Keratinocyte (primary cell): ENCODE results near the gene SCN8A. TPM values are rescaled to one million over a fixed set of nuclear protein-coding genes. Genes with fewer than 3 reads are reported as not detected.

Experiments
- DNase-seq: peaks from one replicate; pipeline ENCODE4 v3.0.0-alpha.2; 2011; ENCODE audit warnings: low read depth, missing footprints, low spot score
- FAIRE-seq: peaks from 2 replicates; lab custom pipeline; 2011; peaks lifted over from hg19 to GRCh38; lab: Jason Lieb, UNC
- H2AFZ ChIP-seq: 2 replicates; pipeline ENCODE4 v1.6.0; 2012; ENCODE audit warnings: low read length, control low read depth, inconsistent platforms; ENCODE audit not compliant: control insufficient read depth
- H3K27ac ChIP-seq: 2 replicates; pipeline ENCODE4 v1.5.1; 2011; ENCODE audit warnings: low read length; ENCODE audit not compliant: control insufficient read depth, insufficient read depth
- H3K27me3 ChIP-seq: 3 replicates; pipeline ENCODE4 v1.6.0; 2011; ENCODE audit warnings: low read length; ENCODE audit not compliant: control insufficient read depth, insufficient read depth; ENCODE audit errors: extremely low read depth
- H3K36me3 ChIP-seq, 2 experiments: 2 replicates in 1 of 2; 3 replicates in 1 of 2; pipeline ENCODE4 v1.5.1; 2011; ENCODE audit warnings: low read length in 2 of 2, mild to moderate bottlenecking in 1 of 2; ENCODE audit not compliant: control insufficient read depth in 2 of 2, insufficient read depth in 2 of 2; ENCODE audit errors: extremely low read depth in 1 of 2
- H3K4me1 ChIP-seq: 3 replicates; pipeline ENCODE4 v1.5.1; 2011; ENCODE audit warnings: low read length; ENCODE audit not compliant: control insufficient read depth, insufficient read depth; ENCODE audit errors: extremely low read depth
- H3K4me2 ChIP-seq: 3 replicates; pipeline ENCODE4 v1.6.0; 2011; ENCODE audit warnings: low read depth, low read length; ENCODE audit not compliant: control insufficient read depth, insufficient read depth; ENCODE audit errors: extremely low read depth
- H3K4me3 ChIP-seq, 3 experiments: fragments of 200-600 bp in 1 of 3; sonication (generic) in 1 of 3; 2 replicates in 2 of 3; 3 replicates in 1 of 3; pipeline ENCODE4 v1.5.1; 2011 to 2016; ENCODE audit warnings: low read length in 3 of 3, mild to moderate bottlenecking in 3 of 3, control low read depth in 2 of 3, inconsistent platforms in 1 of 3, low read depth in 1 of 3, mixed read lengths in 1 of 3, mixed run types in 1 of 3, moderate library complexity in 1 of 3; ENCODE audit not compliant: control insufficient read depth in 2 of 3, insufficient read depth in 2 of 3; ENCODE audit errors: extremely low read depth in 1 of 3
- H3K79me2 ChIP-seq: 2 replicates; pipeline ENCODE4 v1.6.0; 2012; ENCODE audit warnings: low read length; ENCODE audit not compliant: control insufficient read depth, insufficient read depth
- H3K9ac ChIP-seq: 3 replicates; pipeline ENCODE4 v1.6.0; 2011; ENCODE audit warnings: low read length; ENCODE audit not compliant: control insufficient read depth, insufficient read depth; ENCODE audit errors: extremely low read depth
- H3K9me1 ChIP-seq: 3 replicates; pipeline ENCODE4 v1.6.0; 2011; ENCODE audit warnings: low read length; ENCODE audit not compliant: control insufficient read depth, insufficient read depth; ENCODE audit errors: extremely low read depth
- H3K9me3 ChIP-seq: 2 replicates; pipeline ENCODE4 v1.5.1; 2012; ENCODE audit warnings: low read depth, low read length; ENCODE audit not compliant: control insufficient read depth
- H4K20me1 ChIP-seq: 3 replicates; pipeline ENCODE4 v1.6.0; 2011; ENCODE audit warnings: low read length; ENCODE audit not compliant: control insufficient read depth, insufficient read depth; ENCODE audit errors: extremely low read depth
- EZH2 ChIP-seq: IDR thresholded peaks from one replicate; pipeline ENCODE4 v1.6.1; 2012; ENCODE audit warnings: inconsistent platforms, mild to moderate bottlenecking, low read length, moderate library complexity
- dilution Hi-C: fragments of 300-500 bp; cut with MboI; formaldehyde crosslinking; loops from one replicate; pipeline ENCODE4 v1.7.0; 2020; ENCODE audit warnings: low sequenced_read_pairs; ENCODE audit not compliant: extremely low pct_ligation_motif_present
- polyA plus RNA-seq, 5 experiments: library from polyadenylated mRNA; depleted of rRNA in 3 of 5; stranded (reverse) in 3 of 5; stranded (forward) in 1 of 5; unstranded in 1 of 5; fragments of >200 nt; gene quantifications; 1 replicate in 1 of 5; 2 replicates in 3 of 5; 3 replicates in 1 of 5; pipeline versions ENCODE4 v1.2.1 to v1.2.3, GENCODE V29; 2011 to 2012; ENCODE audit warnings: missing spikeins in 2 of 5, low read depth in 1 of 5, low replicate concordance in 1 of 5
- TF ChIP-seq, protein P1 (sequence below), 3 experiments: IDR thresholded peaks in 1 of 3; conservative IDR thresholded peaks in 1 of 3; optimal IDR thresholded peaks in 1 of 3; 2 replicates in 2 of 3; 3 replicates in 1 of 3; pipeline versions ENCODE3 to v1.5.1; 2011; ENCODE audit warnings: low read length in 3 of 3, mild to moderate bottlenecking in 3 of 3, moderate library complexity in 2 of 3, control low read depth in 1 of 3, inconsistent platforms in 1 of 3; ENCODE audit not compliant: insufficient read depth in 2 of 3; ENCODE audit errors: extremely low read depth in 1 of 3

Gene SCN8A
- polyA plus RNA-seq, 1 donor (not counting 4 experiments of a cell fraction or from before 2014, with no cell fraction given), result 1.1 TPM

- Histone ChIP-seq H2AFZ (no peak overlapping the region), H3K9me3 (no peaks in the 10 kb centered on the region), H3K79me2 (no peaks in the 10 kb centered on the region), H3K9me1 (no peaks in the 10 kb centered on the region), H3K27ac (no peak overlapping the region), H3K27me3 (peaks cover 3% of the 10 kb centered on the region), H3K4me1 (no peaks in the 10 kb centered on the region), H3K9ac (no peak overlapping the region), H3K4me3 (no peak overlapping the region), H3K36me3 (no peaks in the 10 kb centered on the region), H3K4me2 (no peak overlapping the region), H4K20me1 (no peaks in the 10 kb centered on the region)
- dilution Hi-C loops, result no loop called here
- DNase-seq (no peak), FAIRE-seq (no peak)
- TF ChIP-seq, protein P1, sequence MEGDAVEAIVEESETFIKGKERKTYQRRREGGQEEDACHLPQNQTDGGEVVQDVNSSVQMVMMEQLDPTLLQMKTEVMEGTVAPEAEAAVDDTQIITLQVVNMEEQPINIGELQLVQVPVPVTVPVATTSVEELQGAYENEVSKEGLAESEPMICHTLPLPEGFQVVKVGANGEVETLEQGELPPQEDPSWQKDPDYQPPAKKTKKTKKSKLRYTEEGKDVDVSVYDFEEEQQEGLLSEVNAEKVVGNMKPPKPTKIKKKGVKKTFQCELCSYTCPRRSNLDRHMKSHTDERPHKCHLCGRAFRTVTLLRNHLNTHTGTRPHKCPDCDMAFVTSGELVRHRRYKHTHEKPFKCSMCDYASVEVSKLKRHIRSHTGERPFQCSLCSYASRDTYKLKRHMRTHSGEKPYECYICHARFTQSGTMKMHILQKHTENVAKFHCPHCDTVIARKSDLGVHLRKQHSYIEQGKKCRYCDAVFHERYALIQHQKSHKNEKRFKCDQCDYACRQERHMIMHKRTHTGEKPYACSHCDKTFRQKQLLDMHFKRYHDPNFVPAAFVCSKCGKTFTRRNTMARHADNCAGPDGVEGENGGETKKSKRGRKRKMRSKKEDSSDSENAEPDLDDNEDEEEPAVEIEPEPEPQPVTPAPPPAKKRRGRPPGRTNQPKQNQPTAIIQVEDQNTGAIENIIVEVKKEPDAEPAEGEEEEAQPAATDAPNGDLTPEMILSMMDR (optimal IDR thresholded peaks at IDR 0.05 in 1 of 3, IDR thresholded peaks at IDR 0.05 in 1 of 3, conservative IDR thresholded peaks at IDR 0.05 in 1 of 3; ENCODE audit: extremely low read depth in 1 of 3, insufficient read depth in 2 of 3, low read length in 3 of 3), result no peak
- no peak for TF ChIP-seq EZH2
Observed at GRCh38 chr12:51695241-51696010, 104.4 kb downstream of the SCN8A start.

DNA sequence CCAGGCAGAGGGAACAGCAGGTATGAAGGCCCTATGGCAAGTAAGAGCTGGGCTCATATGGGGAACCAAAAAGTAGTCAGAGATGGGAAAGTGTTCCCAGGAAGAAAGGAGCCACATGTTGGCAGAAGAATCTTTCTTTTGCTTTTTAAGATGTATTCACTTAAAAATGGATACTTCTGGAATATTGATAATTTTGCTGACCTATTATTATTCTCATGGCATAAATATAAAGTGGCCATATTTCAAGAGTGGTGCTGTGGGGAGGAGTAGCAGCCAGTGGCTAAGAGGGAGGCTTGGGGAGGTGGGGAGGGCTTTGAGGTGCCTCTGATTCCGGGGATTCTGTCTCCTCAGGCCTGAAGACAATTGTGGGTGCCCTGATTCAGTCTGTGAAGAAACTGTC is 108.2 kb downstream of the SCN8A start:
- FAIRE-seq (no peak), DNase-seq (no peak)
- H3K27ac ChIP-seq, result no peak overlapping the region
- no peaks in the 10 kb centered on the region for H3K36me3 ChIP-seq
- dilution Hi-C loops, result no loop called here
- H3K4me3 ChIP-seq, result no peak overlapping the region
- peaks cover 3% of the 10 kb centered on the region for H3K27me3 ChIP-seq
- no peaks in the 10 kb centered on the region for H4K20me1 ChIP-seq
- H3K9me1 ChIP-seq, result no peaks in the 10 kb centered on the region
- H2AFZ ChIP-seq, result no peak overlapping the region
- H3K4me2 ChIP-seq, result no peak overlapping the region
- no peaks in the 10 kb centered on the region for H3K4me1 ChIP-seq
- TF ChIP-seq EZH2, result no peak
- TF ChIP-seq, protein P1 (optimal IDR thresholded peaks at IDR 0.05 in 1 of 3, IDR thresholded peaks at IDR 0.05 in 1 of 3, conservative IDR thresholded peaks at IDR 0.05 in 1 of 3; ENCODE audit: extremely low read depth in 1 of 3, insufficient read depth in 2 of 3, low read length in 3 of 3), result no peak
- no peak overlapping the region for H3K9ac ChIP-seq
- H3K9me3 ChIP-seq, result no peaks in the 10 kb centered on the region
- no peaks in the 10 kb centered on the region for H3K79me2 ChIP-seq
